H9 (cell line): ENCODE measurements around the gene DCUN1D2. TPM values are rescaled to one million over a fixed set of nuclear protein-coding genes. Genes with fewer than 3 reads are reported as not detected.

Source experiments
- DNase-seq: peaks from one replicate; pipeline ENCODE4 v3.0.0-alpha.2; 2017
- H2AFZ ChIP-seq: one replicate; pipeline ENCODE4 v1.6.1; 2013; ENCODE audit warnings: mild to moderate bottlenecking, low read length, control low read depth, moderate library complexity
- H2AK5ac ChIP-seq: 2 replicates; pipeline ENCODE4 v1.6.1; 2013; ENCODE audit warnings: low read length, control low read depth, mixed read lengths; ENCODE audit not compliant: insufficient read length
- H2BK120ac ChIP-seq: one replicate; pipeline ENCODE4 v1.6.1; 2013; ENCODE audit warnings: low read depth, mild to moderate bottlenecking, low read length, control low read depth, inconsistent platforms; ENCODE audit not compliant: poor library complexity, severe bottlenecking
- H2BK12ac ChIP-seq: 2 replicates; pipeline ENCODE4 v1.6.1; 2013; ENCODE audit warnings: low read length, control low read depth, mixed read lengths, low read depth; ENCODE audit not compliant: insufficient read length
- H2BK15ac ChIP-seq: 2 replicates; pipeline ENCODE4 v1.6.1; 2013; ENCODE audit warnings: low read depth, low read length, control low read depth
- H2BK20ac ChIP-seq: one replicate; pipeline ENCODE4 v1.6.1; 2013; ENCODE audit warnings: low read depth, mild to moderate bottlenecking, low read length, control low read depth, inconsistent platforms; ENCODE audit not compliant: poor library complexity, severe bottlenecking
- H2BK5ac ChIP-seq: 2 replicates; pipeline ENCODE4 v1.6.1; 2013; ENCODE audit warnings: low read length, control low read depth, mixed read lengths; ENCODE audit not compliant: insufficient read length
- H3K14ac ChIP-seq: 2 replicates; pipeline ENCODE4 v1.6.1; 2013; ENCODE audit warnings: low read length, control low read depth; ENCODE audit not compliant: insufficient read depth
- H3K18ac ChIP-seq: 2 replicates; pipeline ENCODE4 v1.6.1; 2013; ENCODE audit warnings: low read depth, mild to moderate bottlenecking, mixed read lengths, low read length, control low read depth; ENCODE audit not compliant: insufficient read length
- H3K23ac ChIP-seq: 2 replicates; pipeline ENCODE4 v1.6.1; 2013; ENCODE audit warnings: low read length, control low read depth, mixed read lengths, low read depth; ENCODE audit not compliant: insufficient read length
- H3K23me2 ChIP-seq: 2 replicates; pipeline ENCODE4 v1.6.1; 2013; ENCODE audit warnings: low read depth, mild to moderate bottlenecking, mixed read lengths, low read length, control low read depth; ENCODE audit not compliant: insufficient read length, poor library complexity, severe bottlenecking
- H3K27ac ChIP-seq: 2 replicates; pipeline ENCODE4 v1.5.1; 2013; ENCODE audit warnings: low read length, control low read depth, mixed read lengths, low read depth; ENCODE audit not compliant: insufficient read length
- H3K27me3 ChIP-seq: 2 replicates; pipeline ENCODE4 v1.6.1; 2013; ENCODE audit warnings: low read length, control low read depth, inconsistent platforms; ENCODE audit not compliant: insufficient read depth
- H3K4ac ChIP-seq: 2 replicates; pipeline ENCODE4 v1.6.1; 2013; ENCODE audit warnings: low read depth, mild to moderate bottlenecking, control low read depth, inconsistent platforms, low read length, moderate library complexity
- H3K4me1 ChIP-seq: 2 replicates; pipeline ENCODE4 v1.6.1; 2013; ENCODE audit warnings: low read length, control low read depth, inconsistent platforms; ENCODE audit not compliant: insufficient read depth
- H3K4me2 ChIP-seq: 2 replicates; pipeline ENCODE4 v1.6.1; 2013; ENCODE audit warnings: low read length, control low read depth, mixed read lengths; ENCODE audit not compliant: insufficient read length, insufficient read depth
- H3K56ac ChIP-seq: 2 replicates; pipeline ENCODE4 v1.6.1; 2013; ENCODE audit warnings: low read depth, mild to moderate bottlenecking, mixed read lengths, low read length, control low read depth; ENCODE audit not compliant: insufficient read length
- H3K79me1 ChIP-seq: 2 replicates; pipeline ENCODE4 v1.6.1; 2013; ENCODE audit warnings: low read depth, mild to moderate bottlenecking, moderate library complexity, low read length, control low read depth, inconsistent platforms; ENCODE audit not compliant: insufficient read depth, poor library complexity, severe bottlenecking
- H3K79me2 ChIP-seq: 2 replicates; pipeline ENCODE4 v1.6.1; 2013; ENCODE audit warnings: low read length, control low read depth, inconsistent platforms; ENCODE audit not compliant: insufficient read depth
- H3K9ac ChIP-seq: 2 replicates; pipeline ENCODE4 v1.6.1; 2013; ENCODE audit warnings: low read length, control low read depth, mixed read lengths; ENCODE audit not compliant: insufficient read length; ENCODE audit errors: extremely low read depth
- H3K9me3 ChIP-seq: one replicate; pipeline ENCODE4 v1.6.1; 2013; ENCODE audit warnings: low read depth, low read length, inconsistent platforms; ENCODE audit not compliant: control insufficient read depth
- H3T11ph ChIP-seq: one replicate; pipeline ENCODE4 v1.6.1; 2013; ENCODE audit warnings: mild to moderate bottlenecking, low read length, control low read depth, inconsistent platforms
- H4K20me1 ChIP-seq: one replicate; pipeline ENCODE4 v1.6.1; 2013; ENCODE audit not compliant: control insufficient read depth, insufficient read length, insufficient read depth
- H4K5ac ChIP-seq: 2 replicates; pipeline ENCODE4 v1.6.1; 2013; ENCODE audit warnings: low read depth, mild to moderate bottlenecking, mixed read lengths, low read length, control low read depth; ENCODE audit not compliant: insufficient read length
- H4K8ac ChIP-seq: replicated peaks from 2 replicates; pipeline ENCODE4 v1.6.1; 2013; ENCODE audit warnings: low read length, control low read depth, mixed read lengths, low read depth; ENCODE audit not compliant: insufficient read length
- H4K91ac ChIP-seq: 2 replicates; pipeline ENCODE4 v1.6.1; 2013; ENCODE audit warnings: low read depth, mild to moderate bottlenecking, moderate library complexity, mixed read lengths, low read length, control low read depth; ENCODE audit not compliant: insufficient read length
- H3K27ac Mint-ChIP-seq, 3 experiments: 2 replicates in 2 of 3; 3 replicates in 1 of 3; pipeline ENCODE4 v1.8.0; 2020 to 2021; ENCODE audit warnings: mixed read lengths in 3 of 3, mild to moderate bottlenecking in 1 of 3, moderate library complexity in 1 of 3
- H3K27me3 Mint-ChIP-seq: 2 replicates; pipeline ENCODE4 v1.8.0; 2021; ENCODE audit warnings: low read depth, mild to moderate bottlenecking, moderate library complexity, mixed read lengths
- H3K36me3 Mint-ChIP-seq, 3 experiments: 2 replicates in 2 of 3; 3 replicates in 1 of 3; pipeline ENCODE4 v1.8.0; 2020 to 2021; ENCODE audit warnings: low read depth in 3 of 3, mixed read lengths in 3 of 3; ENCODE audit not compliant: insufficient read depth in 1 of 3
- H3K4me1 Mint-ChIP-seq, 2 experiments: 2 replicates each; pipeline ENCODE4 v1.8.0; 2020; ENCODE audit warnings: mixed read lengths in 2 of 2
- H3K4me3 Mint-ChIP-seq, 2 experiments: 2 replicates in 1 of 2; 3 replicates in 1 of 2; pipeline ENCODE4 v1.8.0; 2020 to 2021; ENCODE audit warnings: mild to moderate bottlenecking in 2 of 2, mixed read lengths in 2 of 2, moderate library complexity in 1 of 2
- H3K9me3 Mint-ChIP-seq, 2 experiments: 2 replicates in 1 of 2; 3 replicates in 1 of 2; pipeline ENCODE4 v1.8.0; 2020; ENCODE audit warnings: mild to moderate bottlenecking in 2 of 2, mixed read lengths in 2 of 2, moderate library complexity in 1 of 2
- WGBS: extraction: QIAGEN DNeasy Blood & Tissue Kit; methylation state at CpG from one replicate; pipeline ENCODE4 v1.1.7; 2013; ENCODE audit warnings: missing lambda C conversion rate, low lambda C conversion rate, mixed read lengths; ENCODE audit not compliant: insufficient read length; ENCODE audit errors: extremely low coverage; 5-methylcytosine and 5-hydroxymethylcytosine counted together
- total RNA-seq: library from RNA; stranded (reverse); gene quantifications from 2 replicates; pipeline ENCODE4 v1.2.1, GENCODE V29; 2021
- TF ChIP-seq, protein P1 (sequence below): fragments of 200-600 bp; sonication (generic); conservative IDR thresholded peaks from 3 replicates; pipeline ENCODE4 v1.8.0; 2021; ENCODE audit warnings: antibody characterized with exemption, mild to moderate bottlenecking

The DCUN1D2 gene
- total RNA-seq, 1 experiment from 2014 or later: 36.8 TPM

GRCh38 chr13:113443991-113444390 lies 46.5 kb downstream of the DCUN1D2 start:
- Histone ChIP-seq H3K79me2 (no peaks in the 10 kb centered on the region), H3T11ph (no peak overlapping the region), H2BK12ac (no peak overlapping the region), H2AK5ac (no peak overlapping the region), H4K91ac (no peak overlapping the region), H3K23me2 (no peaks in the 10 kb centered on the region), H3K23ac (no peak overlapping the region), H3K4me1 (no peaks in the 10 kb centered on the region), H4K5ac (no peak overlapping the region), H3K9me3 (no peaks in the 10 kb centered on the region), H2BK120ac (no peak overlapping the region), H2BK15ac (no peak overlapping the region), H2BK5ac (no peak overlapping the region), H3K56ac (no peak overlapping the region), H3K18ac (no peak overlapping the region), H3K79me1 (no peaks in the 10 kb centered on the region), H3K4me2 (no peak overlapping the region), H3K27ac (no peak overlapping the region), H3K14ac (no peak overlapping the region), H3K9ac (no peak overlapping the region), H3K4ac (no peak overlapping the region), H3K27me3 (no peaks in the 10 kb centered on the region), H4K20me1 (no peaks in the 10 kb centered on the region), H2BK20ac (no peak overlapping the region), H4K8ac (no peak overlapping the region), H2AFZ (no peak overlapping the region)
- TF ChIP-seq, protein P1, sequence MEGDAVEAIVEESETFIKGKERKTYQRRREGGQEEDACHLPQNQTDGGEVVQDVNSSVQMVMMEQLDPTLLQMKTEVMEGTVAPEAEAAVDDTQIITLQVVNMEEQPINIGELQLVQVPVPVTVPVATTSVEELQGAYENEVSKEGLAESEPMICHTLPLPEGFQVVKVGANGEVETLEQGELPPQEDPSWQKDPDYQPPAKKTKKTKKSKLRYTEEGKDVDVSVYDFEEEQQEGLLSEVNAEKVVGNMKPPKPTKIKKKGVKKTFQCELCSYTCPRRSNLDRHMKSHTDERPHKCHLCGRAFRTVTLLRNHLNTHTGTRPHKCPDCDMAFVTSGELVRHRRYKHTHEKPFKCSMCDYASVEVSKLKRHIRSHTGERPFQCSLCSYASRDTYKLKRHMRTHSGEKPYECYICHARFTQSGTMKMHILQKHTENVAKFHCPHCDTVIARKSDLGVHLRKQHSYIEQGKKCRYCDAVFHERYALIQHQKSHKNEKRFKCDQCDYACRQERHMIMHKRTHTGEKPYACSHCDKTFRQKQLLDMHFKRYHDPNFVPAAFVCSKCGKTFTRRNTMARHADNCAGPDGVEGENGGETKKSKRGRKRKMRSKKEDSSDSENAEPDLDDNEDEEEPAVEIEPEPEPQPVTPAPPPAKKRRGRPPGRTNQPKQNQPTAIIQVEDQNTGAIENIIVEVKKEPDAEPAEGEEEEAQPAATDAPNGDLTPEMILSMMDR: no peak
- H3K4me3 Mint-ChIP-seq: no peak overlapping the region
- peaks cover 16 to 22% (median 20%) of the 10 kb centered on the region in 3 experiments; a peak in 6 of 7 replicates for H3K36me3 Mint-ChIP-seq
- H3K27me3 Mint-ChIP-seq: no peaks in the 10 kb centered on the region
- H3K4me1 Mint-ChIP-seq: peaks cover 2 to 8% of the 10 kb centered on the region in 2 experiments; a peak in 2 of 4 replicates
- peaks cover 0 to 4% of the 10 kb centered on the region in 2 experiments; a peak in 1 of 5 replicates for H3K9me3 Mint-ChIP-seq
- WGBS: no CpG with 5 or more reads among the region's 15 CpGs
- no peak for DNase-seq
- H3K27ac Mint-ChIP-seq: no peak overlapping the region
